SW 1271 (cell line): ENCODE measurements around the gene RASSF10.

Experiments used
- DNase-seq, 2 experiments: peaks; one replicate each; lab custom pipeline; 2025; lab: John Stamatoyannopoulos, UW

RASSF10 gene

DNA sequence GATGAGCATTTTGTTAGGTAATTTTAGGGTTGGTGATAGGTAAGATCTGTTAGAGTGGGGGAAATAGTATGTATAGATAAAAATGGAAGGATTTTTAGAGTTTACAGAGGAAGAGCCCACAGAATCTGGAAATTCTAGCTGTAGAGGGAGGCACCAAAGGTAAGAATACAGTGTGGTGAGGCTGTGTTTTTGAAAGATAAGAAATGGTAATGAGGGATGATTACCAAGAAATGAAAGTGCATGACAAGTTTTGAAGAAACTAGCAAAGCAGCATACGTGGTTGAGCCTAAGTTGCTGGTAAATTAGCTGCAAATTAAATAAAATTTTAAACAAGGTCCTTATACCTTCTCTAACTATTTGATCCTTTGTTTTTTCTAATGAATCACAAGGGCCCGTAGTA is 14.6 kb upstream of the RASSF10 start:
- DNase-seq, result no peak

GRCh38 chr11:12995188-12995587 is 13.9 kb upstream of the RASSF10 start:
- DNase-seq, result no peak

DNA sequence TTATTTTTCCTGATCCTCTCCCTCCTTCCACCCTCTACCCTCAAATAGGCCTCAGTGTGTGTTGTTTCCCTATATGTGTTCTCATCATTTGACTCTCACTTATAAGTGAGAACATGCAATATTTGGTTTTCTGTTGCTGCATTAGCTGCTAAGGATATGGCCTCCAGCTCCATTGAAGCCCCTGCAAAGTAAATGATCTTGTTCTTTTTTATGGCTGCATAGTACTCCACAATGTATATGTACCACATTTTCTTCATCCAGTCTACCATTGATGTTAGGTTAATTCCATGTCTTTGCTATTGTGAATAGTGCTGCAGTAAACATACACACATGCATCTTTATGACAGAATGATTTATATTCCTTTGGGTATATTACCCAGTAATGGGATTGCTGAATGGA is 13.3 kb upstream of the RASSF10 start:
- no peak for DNase-seq

GRCh38 chr11:12997168-12997567 is 11.9 kb upstream of the RASSF10 start:
- no peak for DNase-seq

DNA sequence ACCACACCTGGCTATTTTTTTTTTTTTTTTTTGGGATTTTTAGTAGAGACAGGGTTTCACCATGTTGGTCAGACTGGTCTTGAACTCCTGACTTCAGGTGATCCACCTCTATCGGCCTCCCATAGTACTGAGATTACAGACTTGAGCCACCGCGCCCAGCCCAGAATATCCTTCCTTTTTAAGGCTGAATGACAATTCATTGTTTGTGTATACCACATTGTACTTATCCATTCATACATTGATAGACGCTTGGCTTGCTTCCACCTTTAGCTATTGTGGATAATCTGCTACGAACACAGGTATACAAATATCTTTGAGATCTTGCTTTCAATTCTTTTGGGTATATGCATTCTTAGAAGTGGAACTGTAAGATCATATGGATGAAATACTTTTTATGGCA is 10.8 kb upstream of the RASSF10 start:
- DNase-seq, result no peak

DNA sequence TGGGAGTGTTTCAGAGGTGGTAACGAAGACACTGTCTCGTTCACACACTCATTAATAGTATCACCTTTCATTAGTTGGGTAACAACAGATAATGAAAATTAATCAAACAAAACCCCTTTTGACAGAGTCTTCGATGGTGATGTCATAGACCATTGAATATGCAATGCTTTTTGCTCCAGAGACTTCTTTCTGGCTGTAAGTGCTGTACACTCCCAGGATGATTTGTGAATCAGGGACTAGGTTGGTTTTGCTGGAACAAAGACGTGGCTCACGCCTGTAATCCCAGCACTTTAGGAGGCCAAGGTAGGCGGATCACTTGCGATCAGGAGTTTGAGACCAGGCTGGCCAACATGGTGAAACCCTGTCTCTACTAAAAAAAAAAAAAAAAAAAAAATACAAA is 9.5 kb upstream of the RASSF10 start:
- DNase-seq, result no peak

GRCh38 chr11:13000116-13000515 is 9.0 kb upstream of the RASSF10 start:
- no peak for DNase-seq

DNA sequence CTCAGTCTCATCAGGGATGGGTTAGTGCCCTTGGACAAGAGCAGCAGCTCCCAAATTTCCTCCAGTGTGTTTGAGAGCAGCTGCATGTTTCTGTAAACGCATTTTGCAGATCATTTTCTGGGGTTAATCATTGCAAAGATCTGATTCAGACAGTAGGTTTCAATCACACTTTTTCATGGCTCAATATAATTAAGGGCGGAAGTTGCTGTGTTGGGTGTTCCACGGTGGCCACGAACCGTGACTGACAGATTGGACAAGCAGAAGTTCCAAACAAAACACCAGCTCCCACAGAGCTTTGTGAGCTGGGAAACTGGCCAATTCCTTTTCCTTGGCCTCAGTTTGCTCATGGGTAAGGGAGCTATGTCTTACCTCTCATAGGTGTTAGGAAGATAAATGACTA is 8.4 kb upstream of the RASSF10 start:
- DNase-seq, result no peak

DNA sequence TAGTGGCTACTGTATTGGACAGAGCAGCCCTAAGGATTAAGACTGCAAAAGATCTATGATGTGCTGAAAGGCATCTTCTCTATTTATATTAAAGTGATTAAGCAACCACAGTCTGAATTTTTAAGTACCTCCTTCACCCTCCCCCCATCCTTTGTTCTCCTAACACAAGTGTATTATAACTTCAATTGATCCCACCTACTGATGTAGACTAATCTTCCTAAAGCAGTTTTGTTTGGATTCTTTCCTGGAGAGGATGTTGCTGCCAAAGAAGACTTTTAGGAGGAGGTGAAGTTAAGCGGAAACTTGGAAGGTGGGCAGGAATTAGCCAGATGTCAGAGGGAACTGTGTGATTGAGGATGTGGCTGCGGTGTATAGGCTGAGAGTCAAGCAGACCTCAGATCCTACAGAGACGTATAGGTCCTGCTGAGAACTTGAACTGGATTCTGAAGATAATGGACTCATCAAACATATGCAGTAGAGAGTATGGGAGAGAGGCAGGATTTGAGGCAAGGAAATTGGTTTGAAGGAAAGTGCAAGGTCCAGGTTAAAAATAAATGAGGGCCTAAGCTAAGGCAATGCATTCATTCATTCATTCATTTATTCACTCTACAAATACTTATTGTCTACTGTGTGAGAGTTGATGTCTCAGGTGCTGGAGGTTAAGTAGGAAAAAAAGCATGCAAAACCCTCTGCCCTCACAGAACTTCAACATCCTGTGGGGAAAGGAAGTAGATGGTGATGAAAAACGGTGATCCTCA is 5.2 kb upstream of the RASSF10 start:
- no peak for DNase-seq

GRCh38 chr11:13007182-13008060 is 1.7 kb upstream of the RASSF10 start:
- DNase-seq, result no peak

GRCh38 chr11:13008061-13008435 is 1.1 kb upstream of the RASSF10 start:
- DNase-seq, result no peak

DNA sequence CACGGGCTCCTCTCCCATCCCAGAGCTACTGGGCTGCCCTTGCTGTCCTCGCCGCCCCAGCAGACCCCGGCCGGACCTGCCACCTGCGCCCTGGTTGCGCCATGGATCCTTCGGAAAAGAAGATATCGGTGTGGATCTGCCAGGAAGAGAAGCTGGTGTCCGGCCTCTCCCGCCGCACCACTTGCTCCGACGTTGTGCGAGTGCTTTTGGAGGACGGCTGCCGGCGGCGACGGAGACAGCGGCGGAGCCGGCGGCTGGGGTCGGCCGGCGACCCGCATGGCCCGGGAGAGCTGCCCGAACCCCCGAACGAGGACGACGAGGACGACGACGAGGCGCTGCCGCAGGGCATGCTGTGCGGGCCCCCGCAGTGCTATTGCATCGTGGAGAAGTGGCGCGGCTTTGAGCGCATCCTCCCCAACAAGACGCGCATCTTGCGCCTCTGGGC is 382 bp downstream of the RASSF10 start:
- no peak for DNase-seq

GRCh38 chr11:13009921-13010748 is 1.0 kb downstream of the RASSF10 start:
- peak in 1 of 2 experiments; percentile 20 for DNase-seq

GRCh38 chr11:13010749-13011465 is 1.8 kb downstream of the RASSF10 start:
- DNase-seq, result no peak

GRCh38 chr11:13011466-13012055 is 2.4 kb downstream of the RASSF10 start:
- no peak for DNase-seq

DNA sequence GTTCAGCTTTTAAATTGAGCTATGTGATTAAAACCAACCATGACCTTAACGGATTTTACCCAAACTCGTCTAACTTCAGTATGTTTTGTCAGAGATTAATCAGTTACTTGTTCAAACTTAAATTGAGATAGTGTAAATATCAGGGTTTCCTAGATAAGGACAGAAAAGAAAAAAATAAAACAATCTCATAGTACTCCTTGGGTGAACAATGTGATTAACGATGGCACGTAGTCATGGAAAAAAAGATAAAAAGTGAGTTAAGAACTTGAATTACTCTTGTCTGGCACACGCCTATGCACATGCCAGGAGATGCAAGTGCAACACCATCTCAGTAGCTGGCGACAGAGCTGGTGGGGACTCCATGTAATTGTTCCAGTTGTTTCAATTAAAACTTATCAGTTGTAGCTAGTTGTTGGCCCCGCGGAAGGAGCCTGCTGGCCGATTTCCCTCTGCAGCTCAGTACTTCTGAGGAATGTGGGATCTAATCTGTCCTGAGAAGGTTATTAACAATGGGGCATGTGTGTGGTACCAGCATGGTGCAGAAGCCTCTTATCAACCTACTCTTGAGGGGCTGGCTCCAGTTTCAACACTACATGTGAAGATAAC is 3.0 kb downstream of the RASSF10 start:
- no peak for DNase-seq

GRCh38 chr11:13013054-13013488 is 4.0 kb downstream of the RASSF10 start:
- DNase-seq, result no peak

GRCh38 chr11:13015753-13016152 is 6.6 kb downstream of the RASSF10 start:
- no peak for DNase-seq

GRCh38 chr11:13016415-13016814 is 7.3 kb downstream of the RASSF10 start:
- peak in 1 of 2 experiments; percentile 11 for DNase-seq

- no peak for DNase-seq
Measured at GRCh38 chr11:13019313-13019712, 10.2 kb downstream of the RASSF10 start.

DNA sequence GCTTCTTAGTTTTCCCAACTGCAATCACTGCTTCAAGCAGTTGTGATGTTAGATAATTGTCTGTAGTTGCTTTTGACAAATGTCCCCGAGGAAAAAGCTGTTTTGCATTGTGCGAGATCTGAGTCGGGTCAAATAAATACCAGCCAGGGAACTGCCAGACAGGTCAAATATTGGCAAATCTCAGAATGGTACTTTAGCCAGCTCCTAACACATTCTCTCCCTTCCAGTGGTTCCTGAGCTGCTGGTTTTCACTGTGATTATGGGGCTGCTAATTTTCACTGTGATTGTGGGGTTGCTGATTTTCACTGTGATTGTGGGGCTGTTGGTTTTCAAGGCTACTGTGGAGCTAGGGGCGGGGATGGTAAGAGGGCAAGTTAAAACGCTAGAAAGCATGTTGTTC is 14.3 kb downstream of the RASSF10 start:
- DNase-seq, result no peak
